PC-3 (cell line): Measurements from ENCODE around the gene OR5AN1. TPM values are rescaled to one million over a fixed set of nuclear protein-coding genes. Genes with fewer than 3 reads are reported as not detected.

ENCODE experiments used
- ATAC-seq: fragments of 200-7000 bp; cut with Tn5 transposase; 2 replicates; pipeline ENCODE4 v1.9.1; 2020; ENCODE audit warnings: mild to moderate bottlenecking, moderate library complexity
- BruUV-seq: library from RNA; stranded (reverse); fragments of 400-500 nt; replicated peaks from 2 replicates; lab custom pipeline; 2021; lab: Mats Ljungman, UMichigan
- CTCF ChIA-PET: fragments of 300-600 bp; sonication (Branson Sonifier 250); formaldehyde crosslinking; loops from one replicate; lab custom pipeline; 2022; ENCODE audit warnings: antibody characterized with exemption; lab: Charles Lee
- POLR2A ChIA-PET: fragments of 300-600 bp; sonication (Branson Sonifier 250); formaldehyde crosslinking; loops from one replicate; lab custom pipeline; 2022; ENCODE audit warnings: antibody characterized with exemption; ENCODE audit not compliant: unreplicated experiment; lab: Charles Lee
- DNase-seq: peaks from one replicate; pipeline ENCODE4 v3.0.0-alpha.2; 2015
- H2AFZ ChIP-seq: fragments of 300-600 bp; sonication (generic); 2 replicates; pipeline ENCODE4 v1.6.0; 2016; ENCODE audit warnings: antibody characterized with exemption, low read length
- H3F3A ChIP-seq: fragments of 300-600 bp; sonication (generic); one replicate; pipeline ENCODE4 v1.6.0; 2017; ENCODE audit warnings: antibody characterized with exemption, low read length, control low read depth, mild to moderate bottlenecking; ENCODE audit not compliant: unreplicated experiment
- H3K27ac ChIP-seq: fragments of 300-600 bp; sonication (generic); 2 replicates; pipeline ENCODE4 v1.5.1; 2016; ENCODE audit warnings: mild to moderate bottlenecking, low read length
- H3K27me3 ChIP-seq: fragments of 300-600 bp; sonication (generic); 2 replicates; pipeline ENCODE4 v1.6.1; 2016; ENCODE audit warnings: low read length, mixed read lengths
- H3K36me3 ChIP-seq: fragments of 300-600 bp; sonication (generic); 2 replicates; pipeline ENCODE4 v1.6.1; 2016; ENCODE audit warnings: low read depth, mixed run types, low read length, mixed read lengths
- H3K4me1 ChIP-seq: fragments of 300-600 bp; sonication (generic); 2 replicates; pipeline ENCODE4 v1.5.1; 2016; ENCODE audit warnings: low read length; ENCODE audit not compliant: insufficient read depth
- H3K4me2 ChIP-seq: fragments of 300-600 bp; sonication (generic); 2 replicates; pipeline ENCODE4 v1.6.0; 2016; ENCODE audit warnings: low read length
- H3K4me3 ChIP-seq: fragments of 300-600 bp; sonication (generic); 2 replicates; pipeline ENCODE4 v1.5.1; 2016; ENCODE audit warnings: mild to moderate bottlenecking, low read length, mixed read lengths
- H3K79me2 ChIP-seq: fragments of 300-600 bp; sonication (generic); 2 replicates; pipeline ENCODE4 v1.6.1; 2017; ENCODE audit warnings: low read length, mixed read lengths
- H3K9ac ChIP-seq: fragments of 300-600 bp; sonication (generic); 2 replicates; pipeline ENCODE4 v1.6.0; 2016; ENCODE audit warnings: mild to moderate bottlenecking, low read length
- H3K9me2 ChIP-seq: fragments of 300-600 bp; sonication (generic); replicated peaks from 2 replicates; pipeline ENCODE4 v1.6.1; 2016; ENCODE audit warnings: mixed run types, low read length, mixed read lengths
- H3K9me3 ChIP-seq: fragments of 300-600 bp; sonication (generic); 2 replicates; pipeline ENCODE4 v1.6.1; 2016; ENCODE audit warnings: low read length, mixed read lengths
- H4K20me1 ChIP-seq: fragments of 300-600 bp; sonication (generic); 2 replicates; pipeline ENCODE4 v1.6.1; 2016; ENCODE audit warnings: low read length, mixed read lengths
- CTCF ChIP-seq: fragments of 300-600 bp; sonication (generic); conservative IDR thresholded peaks from 2 replicates; pipeline ENCODE4 v1.5.1; 2017; ENCODE audit warnings: antibody characterized with exemption, low read depth, mild to moderate bottlenecking, low read length
- EZH2 ChIP-seq: fragments of 300-600 bp; sonication (generic); IDR thresholded peaks from one replicate; pipeline ENCODE4 v1.6.1; 2017; ENCODE audit warnings: antibody characterized with exemption, mild to moderate bottlenecking, low read length; ENCODE audit not compliant: unreplicated experiment
- EZH2phosphoT487 ChIP-seq: fragments of 300-600 bp; sonication (generic); IDR thresholded peaks from 2 replicates; pipeline ENCODE4 v1.6.1; 2018; ENCODE audit warnings: mild to moderate bottlenecking, antibody characterized with exemption, low read length, borderline replicate concordance
- intact Hi-C: fragments of 100-400 bp; cut with micrococcal nuclease; formaldehyde crosslinking; loops from 2 replicates; pipeline ENCODE4 v1.9.0; 2023
- total RNA-seq: library from RNA; depleted of rRNA; stranded (reverse); fragments of >200 nt; gene quantifications from 2 replicates; pipeline ENCODE4 v1.2.3, GENCODE V29; 2014

The OR5AN1 gene
- total RNA-seq, 1 experiment from 2014 or later: not detected

- Histone ChIP-seq H2AFZ (no peak overlapping the region), H3K4me1 (no peaks in the 10 kb centered on the region), H3K9ac (no peak overlapping the region), H3K36me3 (no peaks in the 10 kb centered on the region), H3K9me3 (no peaks in the 10 kb centered on the region), H4K20me1 (no peaks in the 10 kb centered on the region), H3K79me2 (no peaks in the 10 kb centered on the region), H3K27ac (no peak overlapping the region), H3K27me3 (no peaks in the 10 kb centered on the region), H3K9me2 (no peaks in the 10 kb centered on the region), H3K4me2 (no peak overlapping the region), H3K4me3 (no peak overlapping the region), H3F3A (no peaks in the 10 kb centered on the region)
- BruUV-seq: no TSS peak
- ChIA-PET POLR2A (no interaction called here), CTCF (no interaction called here)
- ATAC-seq: no peak
- no peak for TF ChIP-seq EZH2phosphoT487
- TF ChIP-seq EZH2: no peak
- TF ChIP-seq CTCF: no peak
- intact Hi-C loops: no loop called here
- no peak for DNase-seq
Measured at GRCh38 chr11:59394186-59394585, 35.5 kb downstream of the OR5AN1 start.

- Histone ChIP-seq H3K4me3 (no peak overlapping the region), H3K4me2 (no peak overlapping the region), H3K36me3 (no peaks in the 10 kb centered on the region), H3K27ac (no peak overlapping the region), H3F3A (no peaks in the 10 kb centered on the region), H4K20me1 (no peaks in the 10 kb centered on the region), H3K9ac (no peak overlapping the region), H2AFZ (no peak overlapping the region), H3K27me3 (no peaks in the 10 kb centered on the region), H3K79me2 (no peaks in the 10 kb centered on the region), H3K9me3 (peaks cover 24% of the 10 kb centered on the region), H3K4me1 (no peaks in the 10 kb centered on the region), H3K9me2 (no peaks in the 10 kb centered on the region)
- ATAC-seq (no peak), DNase-seq (no peak)
- intact Hi-C loops: no loop called here
- CTCF ChIA-PET: no interaction called here
- POLR2A ChIA-PET: no interaction called here
- TF ChIP-seq EZH2: no peak
- TF ChIP-seq EZH2phosphoT487: no peak
- TF ChIP-seq CTCF: no peak
- no TSS peak for BruUV-seq
Measured at GRCh38 chr11:59400461-59401261, 42.0 kb downstream of the OR5AN1 start.

- no peaks in the 10 kb centered on the region for H3K79me2 ChIP-seq
- ChIA-PET POLR2A (no interaction called here), CTCF (no interaction called here)
- no peaks in the 10 kb centered on the region for H3K9me2 ChIP-seq
- no peak overlapping the region for H3K4me2 ChIP-seq
- no peak overlapping the region for H3K9ac ChIP-seq
- no peaks in the 10 kb centered on the region for H3F3A ChIP-seq
- H3K27me3 ChIP-seq: no peaks in the 10 kb centered on the region
- intact Hi-C loops: no loop called here
- ATAC-seq (no peak), DNase-seq (no peak)
- no peak overlapping the region for H2AFZ ChIP-seq
- H3K36me3 ChIP-seq: no peaks in the 10 kb centered on the region
- H4K20me1 ChIP-seq: no peaks in the 10 kb centered on the region
- H3K27ac ChIP-seq: no peak overlapping the region
- TF ChIP-seq CTCF: no peak; the same call in 1 of the 2 replicates
- TF ChIP-seq EZH2phosphoT487: no peak
- TF ChIP-seq EZH2: no peak
- no peaks in the 10 kb centered on the region for H3K4me1 ChIP-seq
- H3K9me3 ChIP-seq: peaks cover 24% of the 10 kb centered on the region
- BruUV-seq: no TSS peak
- H3K4me3 ChIP-seq: no peak overlapping the region
Measured at GRCh38 chr11:59401262-59401552, 42.5 kb downstream of the OR5AN1 start.
